NCI-H226 (cell line): ENCODE data around the gene TEF.
"Not testable (repeated sequence)": the region's sequence is repeated elsewhere in the genome, so short reads cannot be mapped to it uniquely, and the experiment has no call there.

Source experiments
- DNase-seq: peaks from one replicate; pipeline ENCODE4 v3.0.0-alpha.2; 2015

The TEF gene

DNA sequence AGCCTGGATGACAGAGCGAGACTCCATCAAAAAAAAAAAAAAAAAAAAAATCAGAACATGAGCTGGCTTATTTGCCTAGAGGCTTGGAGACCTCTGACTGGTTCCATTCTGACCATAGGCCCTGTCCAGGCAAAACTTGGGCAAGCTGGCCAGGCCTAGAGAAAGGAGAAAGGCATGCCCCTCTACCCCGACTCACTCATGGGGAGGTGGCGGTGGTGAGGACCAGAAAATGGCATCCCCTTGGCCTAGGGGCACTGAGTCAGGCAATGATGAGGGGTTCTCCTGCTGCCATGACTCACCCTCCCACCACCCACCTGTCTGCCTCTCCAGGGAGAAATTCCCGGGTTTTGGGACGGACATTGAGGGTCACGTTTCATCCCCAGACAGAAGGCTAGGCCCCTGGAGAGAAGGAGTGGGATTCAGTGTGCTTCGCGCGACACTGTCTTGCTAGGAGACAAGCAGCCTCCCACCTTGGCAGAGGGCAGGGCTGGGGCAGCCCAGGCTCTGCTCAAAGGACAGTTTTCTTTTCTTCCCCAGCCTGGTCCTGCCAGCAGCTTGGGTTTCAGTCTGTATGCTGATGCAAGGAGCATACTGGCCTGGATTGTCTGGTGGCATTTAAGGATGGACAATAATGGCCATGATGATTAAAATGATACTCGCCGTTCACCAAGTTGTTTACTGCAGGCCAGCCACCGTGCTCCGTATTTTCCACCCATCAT, 47.6 kb downstream of the TEF start:
- DNase-seq: no peak

DNA sequence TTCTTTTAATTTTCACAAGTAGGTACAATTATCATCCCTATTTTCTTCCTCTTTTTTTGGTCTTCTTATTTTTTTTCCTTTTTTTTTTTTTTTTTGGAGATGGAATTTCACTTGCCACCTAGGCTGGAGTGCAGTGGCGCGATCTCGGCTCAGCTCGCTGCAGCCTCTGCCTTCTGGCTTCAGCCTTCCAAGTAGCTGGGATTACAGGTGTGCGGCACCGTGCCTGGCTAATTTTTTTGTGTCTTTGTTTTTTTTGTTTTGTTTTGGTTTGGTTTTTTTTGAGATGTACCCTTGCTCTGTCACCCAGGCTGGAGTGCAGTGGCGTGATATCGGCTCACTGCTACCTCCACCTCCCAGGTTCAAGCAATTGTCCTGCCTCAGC, 48.2 kb downstream of the TEF start:
- no peak for DNase-seq

DNA sequence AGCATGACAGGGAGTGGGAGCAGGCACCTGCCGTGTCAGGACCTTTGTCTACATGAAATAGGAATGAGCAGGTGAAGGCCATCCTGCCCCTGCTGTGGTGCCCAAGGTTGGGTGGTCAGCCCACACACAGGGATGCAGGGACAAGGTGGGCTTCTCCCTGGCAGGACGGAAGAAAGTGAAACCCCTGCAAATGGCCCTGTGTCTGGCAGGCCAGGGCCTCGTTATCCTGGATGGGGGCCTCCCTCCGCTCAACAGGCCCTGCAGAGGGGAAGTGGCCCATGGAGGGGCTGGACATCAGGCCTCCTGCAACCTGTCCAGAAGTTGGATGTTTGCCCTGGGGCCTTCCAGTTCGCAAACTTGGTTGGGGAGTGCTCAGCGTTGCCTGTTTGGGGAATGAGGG, 49.9 kb downstream of the TEF start:
- no peak for DNase-seq

DNA sequence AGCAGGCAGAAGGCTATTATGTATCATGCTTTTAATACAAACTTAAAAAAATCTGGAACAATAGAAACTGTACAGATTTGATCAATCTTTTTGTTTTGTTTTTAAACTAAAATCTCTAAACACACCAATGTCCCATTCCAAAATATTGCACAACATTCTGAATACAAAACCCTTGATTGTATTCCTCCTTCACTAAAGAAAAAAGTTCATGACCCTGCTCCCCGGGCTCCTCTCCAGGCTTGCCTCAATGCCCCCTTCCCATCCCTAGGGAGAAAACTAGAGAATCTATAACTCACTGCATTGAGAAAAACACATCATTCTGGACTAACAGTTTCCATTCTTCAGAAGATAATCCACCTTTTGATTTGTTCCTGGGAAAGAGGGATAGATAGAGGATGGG, 51.7 kb downstream of the TEF start:
- DNase-seq: not testable (repeated sequence)

DNA sequence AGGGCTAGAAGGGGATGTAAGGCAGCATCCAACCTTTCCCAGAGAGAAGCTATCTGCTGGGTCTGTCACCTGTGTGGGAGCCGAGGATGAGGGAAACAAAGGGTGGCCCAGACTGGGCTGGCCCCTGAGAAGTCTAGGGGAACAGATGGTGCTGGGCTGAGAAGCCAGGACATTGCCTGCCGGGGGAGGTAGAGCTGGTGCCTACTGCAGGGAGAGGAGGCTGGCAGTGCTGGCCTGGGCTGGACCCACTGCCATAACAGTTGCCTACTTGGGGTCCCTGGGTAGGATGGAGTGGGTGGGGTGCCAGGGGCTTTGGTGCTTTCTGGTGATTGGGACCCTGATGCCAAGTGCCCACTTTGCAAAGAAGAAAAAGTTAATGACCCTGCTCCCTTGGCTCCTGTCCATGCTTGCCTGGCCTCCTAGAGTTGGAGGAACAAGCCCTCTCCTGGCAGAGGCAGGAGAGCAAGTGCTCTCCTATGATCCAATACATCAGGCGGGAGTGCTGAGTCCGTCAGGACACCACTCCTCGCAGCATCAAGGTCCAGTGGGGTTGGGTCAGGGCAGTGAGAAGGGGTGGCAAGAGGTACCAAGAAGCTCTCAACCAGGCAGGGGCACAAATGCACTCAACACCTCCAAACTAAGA, 52.7 kb downstream of the TEF start:
- not testable (repeated sequence) for DNase-seq

DNA sequence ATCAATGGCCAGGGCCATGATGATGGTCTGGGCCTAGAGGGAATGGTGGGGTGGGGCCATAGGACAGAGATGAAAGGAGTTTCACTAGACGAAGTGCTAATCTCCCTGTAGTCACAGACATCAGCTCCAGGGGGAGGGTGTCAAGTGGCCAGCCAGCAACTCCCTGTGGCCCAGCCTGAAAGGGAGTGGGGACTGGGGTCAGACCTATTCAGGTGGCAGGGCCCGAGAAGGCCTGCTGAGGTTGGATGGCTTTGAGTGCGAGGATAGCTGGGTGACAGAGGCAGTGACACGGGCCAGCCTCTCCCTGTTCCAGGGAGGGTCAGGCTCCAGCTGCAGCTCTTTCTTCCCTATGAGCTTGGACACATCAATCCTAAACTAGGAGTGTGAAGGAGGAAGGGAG, 53.8 kb downstream of the TEF start:
- DNase-seq: no peak

DNA sequence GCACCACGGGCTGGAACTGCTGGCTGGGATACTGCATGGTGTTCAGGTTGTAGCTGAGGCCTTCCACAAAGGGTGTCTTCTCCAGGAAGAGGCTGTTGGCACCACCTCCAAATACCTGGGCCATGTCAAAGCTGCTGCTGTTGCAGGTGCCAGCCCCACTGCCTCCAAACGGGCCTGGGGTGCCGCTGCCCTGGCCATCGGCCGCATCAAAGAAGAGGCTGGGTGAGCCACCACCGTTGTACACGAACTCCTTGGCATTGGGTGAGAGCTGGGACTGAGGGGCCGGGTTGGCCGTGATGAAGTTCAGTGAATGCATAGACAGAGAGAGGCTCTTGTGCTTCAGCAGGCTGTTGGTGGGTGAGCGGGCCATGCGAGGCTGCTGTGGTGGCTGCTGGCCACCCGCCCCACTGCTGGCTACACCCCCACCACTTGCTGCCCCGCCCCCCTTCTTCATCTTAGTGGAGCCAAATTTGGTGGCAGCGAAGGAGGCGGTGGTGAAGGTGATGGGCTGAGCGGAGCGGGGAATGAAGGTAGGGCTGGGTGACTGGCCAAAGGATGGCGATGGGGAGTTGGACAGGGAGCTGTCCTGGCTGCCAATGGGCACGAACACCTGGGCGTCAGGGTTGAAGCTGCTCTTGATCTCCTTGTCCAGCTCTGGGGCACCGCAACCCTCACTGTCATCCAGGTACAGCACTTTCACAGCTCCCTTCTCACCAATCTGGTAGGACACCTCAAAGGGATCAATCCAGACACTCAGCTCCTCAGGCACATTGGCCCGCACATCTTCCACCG, 54.8 kb downstream of the TEF start:
- DNase-seq: no peak

DNA sequence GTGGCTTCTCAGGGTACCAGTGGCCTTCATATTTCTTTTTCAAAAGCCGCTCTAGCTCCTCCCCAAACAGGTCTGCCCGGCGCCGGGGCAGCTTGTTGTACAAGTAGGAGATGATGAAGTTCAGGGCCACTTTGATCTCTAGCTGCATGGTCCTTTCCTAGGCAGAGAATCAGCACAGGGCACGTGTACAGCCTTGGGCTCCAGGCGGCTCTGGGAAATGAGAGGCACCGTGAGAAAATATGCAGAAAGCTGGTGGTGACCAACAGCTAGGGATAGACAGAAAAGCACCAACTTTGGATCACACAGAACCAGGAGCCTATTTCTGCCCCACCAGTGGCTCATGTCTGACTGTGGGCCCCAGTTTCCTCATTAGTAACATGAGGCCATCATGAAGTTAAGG, 55.5 kb downstream of the TEF start:
- DNase-seq: no peak

DNA sequence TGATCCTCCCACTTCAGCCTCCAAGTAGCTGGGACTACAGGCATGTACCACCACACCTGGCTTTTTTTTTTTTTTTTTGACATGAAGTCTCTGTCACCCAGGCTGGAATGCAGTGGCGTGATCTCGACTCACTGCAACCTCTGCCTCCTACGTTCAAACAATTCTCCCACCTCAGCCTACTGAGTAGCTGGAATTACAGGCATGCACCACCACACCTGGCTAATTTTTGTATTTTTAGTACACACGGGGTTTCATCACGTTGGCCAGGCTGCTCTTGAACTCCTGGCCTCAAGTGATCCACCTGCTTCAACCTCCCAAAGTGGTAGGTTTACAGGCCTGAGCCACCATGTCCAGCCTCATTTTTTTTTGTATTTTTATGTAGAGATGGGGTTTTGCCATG, 58.8 kb downstream of the TEF start:
- not testable (repeated sequence) for DNase-seq

DNA sequence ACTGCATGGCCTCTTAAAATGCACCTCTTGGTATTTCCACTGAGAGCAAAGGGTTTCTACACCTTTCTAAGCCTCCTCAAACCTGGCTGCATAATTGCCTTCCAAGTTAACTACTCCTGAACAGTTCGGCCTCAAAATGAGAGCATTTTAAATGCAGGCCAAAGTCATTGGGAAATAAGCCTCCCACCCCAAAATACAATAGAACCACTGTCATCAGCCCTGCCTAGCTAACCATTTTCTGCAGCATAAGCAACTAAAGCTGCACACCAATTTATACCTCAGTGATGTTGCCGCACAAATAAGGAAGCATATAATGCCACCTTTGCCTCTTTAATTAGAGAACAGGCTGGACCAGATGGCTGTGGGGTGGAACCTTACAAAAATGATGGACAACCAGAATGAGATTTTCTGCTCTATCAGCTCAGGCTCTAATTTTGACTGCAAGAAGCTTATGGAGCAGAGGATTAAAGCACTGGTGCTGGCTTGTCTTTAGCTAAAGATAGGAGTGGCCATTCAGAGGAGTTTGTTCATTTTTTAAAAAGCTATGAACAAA, 60.6 kb downstream of the TEF start:
- DNase-seq: no peak

DNA sequence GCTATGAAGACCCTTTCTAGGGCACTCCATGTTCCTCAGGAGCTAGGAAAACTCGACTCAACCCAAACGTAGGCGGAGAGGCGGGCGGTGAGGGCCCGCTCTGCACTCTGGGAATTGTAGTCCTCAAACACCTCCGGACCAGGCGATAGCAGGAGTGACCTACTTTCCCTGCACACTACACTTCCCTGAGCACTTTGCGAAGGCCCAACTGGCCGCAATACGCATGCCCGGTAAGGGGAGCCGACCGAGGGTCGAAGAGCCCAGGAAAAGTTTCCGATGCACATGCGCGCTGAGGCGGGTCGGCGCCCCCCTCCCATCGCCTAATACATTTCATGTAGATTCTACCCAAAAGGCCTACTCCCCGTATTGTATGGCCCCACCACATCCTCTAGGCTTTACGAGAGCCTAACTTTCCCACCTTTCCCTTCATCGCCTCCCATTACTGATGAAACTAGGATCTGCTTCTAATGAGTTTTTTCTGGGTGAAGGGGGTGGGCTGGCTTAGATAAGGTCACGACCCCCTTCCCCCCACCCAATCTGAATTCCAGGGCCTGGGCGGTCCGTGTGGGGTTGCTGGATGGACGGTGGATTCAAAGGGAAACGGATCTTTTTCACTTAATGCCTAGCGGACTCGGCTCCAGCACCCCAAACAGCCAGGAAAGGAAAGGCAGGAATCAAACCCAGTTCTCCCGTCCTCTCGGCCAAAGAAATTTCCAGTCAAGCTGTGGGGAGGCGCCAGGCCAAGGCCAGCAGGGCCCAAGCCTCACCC, 62.8 kb downstream of the TEF start:
- peak; percentile 85 for DNase-seq

DNA sequence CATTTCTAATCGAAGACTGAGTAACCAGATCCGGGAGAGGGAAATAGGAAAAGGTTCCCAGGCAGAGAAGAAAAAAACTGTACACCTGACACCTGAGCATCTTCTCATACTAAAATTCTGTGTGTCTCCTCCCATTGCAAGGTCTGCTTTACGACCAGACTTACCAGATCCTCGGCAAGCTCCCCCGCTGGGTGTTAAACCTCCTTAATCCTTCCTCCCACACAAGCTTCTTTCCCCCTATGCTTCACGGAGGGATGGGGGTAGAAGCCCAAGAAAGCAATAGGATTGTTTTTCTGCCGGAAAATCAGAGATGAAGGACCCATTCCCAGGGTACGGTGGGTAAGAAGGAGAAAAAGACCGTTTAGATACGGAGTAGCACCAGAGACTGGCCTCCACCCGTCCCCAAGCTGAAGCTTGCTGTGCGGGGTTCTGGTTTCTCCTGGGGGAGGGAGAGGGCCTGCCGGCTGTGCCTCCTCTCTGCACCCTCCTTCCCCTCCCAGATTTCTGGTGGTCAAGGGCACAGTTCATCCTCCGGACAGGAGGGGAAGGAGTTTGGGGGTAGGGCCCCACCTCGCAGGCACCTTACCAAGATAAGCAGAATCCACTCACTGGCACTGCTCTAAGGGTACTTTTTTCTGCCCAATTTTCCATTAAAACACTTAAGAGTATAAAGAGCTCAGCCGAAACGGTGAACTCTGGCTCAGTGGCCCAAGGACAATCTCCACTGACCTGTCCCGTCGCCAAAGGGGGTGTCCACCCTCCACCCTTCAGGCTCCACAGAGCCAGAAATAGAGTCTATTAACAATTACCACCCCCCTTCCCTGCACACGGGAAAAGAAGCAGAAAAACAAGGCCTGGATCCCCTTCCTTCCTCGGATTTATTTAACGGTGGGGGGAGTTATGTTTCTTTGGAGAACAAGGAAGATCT, 63.7 kb downstream of the TEF start:
- DNase-seq: no peak

DNA sequence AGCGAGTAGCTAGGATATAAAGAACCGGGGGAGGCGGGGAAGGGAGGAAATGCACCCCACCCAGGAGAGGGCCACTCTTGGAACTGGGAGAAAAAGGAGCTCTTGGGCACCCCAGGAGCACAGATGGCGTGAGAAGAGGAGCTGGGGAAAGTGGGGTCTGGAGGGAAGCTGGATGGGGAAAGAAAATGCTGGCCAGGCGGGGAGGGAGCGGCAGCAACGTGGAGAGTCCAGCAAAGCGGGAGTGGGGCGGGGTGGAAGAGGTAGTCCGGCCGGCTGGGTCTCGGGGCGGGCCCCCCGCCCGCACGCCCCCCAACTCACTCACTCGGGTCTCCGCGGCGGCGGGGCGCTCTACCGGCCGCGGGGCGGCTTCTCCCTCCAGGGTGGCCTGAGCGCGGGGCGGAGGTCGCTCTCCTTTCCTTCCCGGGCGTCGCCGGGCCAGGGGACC, 64.3 kb downstream of the TEF start:
- no peak for DNase-seq

DNA sequence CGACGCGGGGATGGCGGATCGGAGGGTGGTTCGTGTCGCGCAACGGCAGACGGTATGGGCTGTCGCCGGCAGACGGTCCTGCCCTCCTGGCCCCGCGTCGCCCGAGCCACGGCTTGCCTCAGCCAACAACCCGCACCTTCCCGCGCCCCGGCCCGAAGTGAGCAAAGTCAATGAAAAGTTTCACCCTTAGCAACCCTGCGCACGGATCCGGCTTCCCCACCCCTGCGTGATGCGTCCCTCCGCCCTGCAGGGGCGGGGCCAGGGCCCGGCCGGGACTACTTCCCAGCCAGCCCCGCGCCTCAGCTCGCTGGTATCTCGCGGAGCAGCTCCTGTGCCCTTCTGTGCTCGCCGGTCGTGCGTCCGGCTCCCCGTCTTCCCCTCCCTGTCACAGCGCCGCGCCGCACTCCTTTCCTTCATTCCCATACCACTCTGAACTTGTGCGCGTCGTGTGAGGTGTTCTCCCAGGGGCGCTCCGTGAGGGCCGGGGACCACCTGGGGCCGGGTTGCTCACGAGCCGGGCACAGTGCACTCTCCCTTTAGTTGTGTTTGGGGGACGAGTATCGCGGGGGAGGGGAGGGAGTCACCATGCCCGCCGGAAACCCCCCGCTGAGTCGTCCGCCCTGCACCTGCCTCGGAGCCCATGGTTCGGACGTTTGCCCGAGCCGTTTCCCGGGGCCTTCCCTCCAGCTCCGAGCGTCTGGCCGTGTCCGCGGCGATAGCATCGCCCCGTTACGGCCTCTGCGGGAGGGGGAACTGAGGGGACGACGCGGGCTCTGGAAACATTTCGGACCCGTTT, 65.1 kb downstream of the TEF start, which contains the start of gene TOB2:
Gene TOB2, minus strand, starts transcription at position 163 of the 796 bp plus-strand sequence. CDS start 9,456 bp downstream, outside the sequence.
- DNase-seq: peak; percentile 75

DNA sequence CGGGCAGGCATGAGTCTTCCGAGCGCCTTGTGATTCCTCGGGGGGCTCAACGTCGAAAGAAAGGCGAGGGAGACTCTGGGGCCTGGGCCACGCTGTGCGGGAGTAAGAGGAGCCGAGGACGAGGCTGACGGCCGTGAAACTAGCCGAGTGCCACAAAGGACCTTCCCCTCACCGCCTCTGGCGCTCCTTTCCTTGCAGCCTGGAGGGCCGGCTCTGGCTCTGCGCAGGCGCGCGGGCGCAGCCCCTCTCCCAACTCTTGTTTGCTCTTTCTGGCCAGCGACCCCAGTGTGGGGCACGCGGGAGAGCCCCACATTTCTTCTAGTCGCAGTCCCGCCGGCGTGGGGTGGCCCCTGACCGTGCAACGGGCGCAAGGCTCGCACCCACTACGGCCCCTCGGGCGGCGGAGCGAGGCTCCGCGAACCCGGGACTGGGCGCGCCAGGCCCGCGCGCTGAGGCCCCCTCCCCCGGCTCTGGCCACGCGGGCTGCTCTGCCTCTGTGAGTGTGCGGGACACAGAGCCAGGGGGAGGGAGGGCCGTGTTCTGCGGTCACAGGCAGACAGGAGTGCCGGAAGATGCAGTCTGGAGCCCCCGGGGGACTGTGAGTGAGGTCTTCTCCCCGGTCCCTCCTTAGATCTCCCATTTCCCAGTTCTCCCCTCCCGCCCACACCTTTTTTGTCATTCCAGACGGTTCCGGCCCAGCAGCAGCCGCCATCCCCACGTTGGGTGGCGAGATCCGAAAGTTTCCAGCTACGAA, 65.9 kb downstream of the TEF start:
- no peak for DNase-seq

DNA sequence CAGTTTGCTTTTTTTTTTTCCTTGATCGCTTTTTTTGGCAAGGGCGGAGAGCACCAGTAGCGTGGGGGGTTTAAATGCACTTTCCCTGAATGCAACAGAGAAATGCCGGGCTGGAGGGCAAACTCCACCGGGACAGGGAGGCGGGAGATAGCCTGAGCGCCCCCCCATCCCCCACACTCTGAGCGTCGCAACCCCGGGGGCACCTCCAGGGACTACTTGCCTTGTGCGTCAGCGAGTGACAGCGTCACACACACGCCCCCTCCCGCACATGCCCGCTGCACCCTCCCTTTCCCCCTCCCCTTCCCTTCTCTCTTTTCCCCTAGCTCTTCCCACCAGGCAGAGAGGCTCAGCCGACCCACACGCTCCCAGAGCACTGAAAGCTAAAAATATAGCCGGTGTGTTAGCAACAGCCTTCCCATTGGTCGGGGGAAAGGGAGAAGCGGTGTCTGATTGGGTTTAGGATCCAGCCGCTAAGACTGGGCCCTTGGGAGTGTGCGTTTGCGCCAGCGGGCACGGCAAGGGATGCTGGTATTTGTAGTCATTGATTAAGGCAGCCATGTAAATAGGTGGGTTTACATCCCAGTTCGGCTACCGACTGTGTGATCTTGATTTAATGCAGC, 66.6 kb downstream of the TEF start:
- peak; percentile 94 for DNase-seq
